Epithelial cell of proximal tubule (primary cell): Measurements from ENCODE around the gene NCKAP5. TPM values are rescaled to one million over a fixed set of nuclear protein-coding genes. Genes with fewer than 3 reads are reported as not detected.

ENCODE experiments used
- DNase-seq: peaks from one replicate; pipeline ENCODE4 v3.0.0-alpha.2; 2011; ENCODE audit warnings: low read depth
- H3K4me3 ChIP-seq: 2 replicates; pipeline ENCODE4 v1.5.1; 2011; ENCODE audit warnings: low read depth, mild to moderate bottlenecking, low read length
- total RNA-seq: library from RNA; depleted of rRNA; stranded (reverse); fragments of >200 nt; gene quantifications from 2 replicates; pipeline ENCODE4 v1.2.3, GENCODE V29; 2015
- TF ChIP-seq, protein P1 (sequence below): conservative IDR thresholded peaks from 2 replicates; pipeline ENCODE4 v1.5.1; 2012; ENCODE audit warnings: low read depth, mild to moderate bottlenecking, low read length

The NCKAP5 gene
- total RNA-seq, 1 donor from 2014 or later = 0.69 TPM

DNA sequence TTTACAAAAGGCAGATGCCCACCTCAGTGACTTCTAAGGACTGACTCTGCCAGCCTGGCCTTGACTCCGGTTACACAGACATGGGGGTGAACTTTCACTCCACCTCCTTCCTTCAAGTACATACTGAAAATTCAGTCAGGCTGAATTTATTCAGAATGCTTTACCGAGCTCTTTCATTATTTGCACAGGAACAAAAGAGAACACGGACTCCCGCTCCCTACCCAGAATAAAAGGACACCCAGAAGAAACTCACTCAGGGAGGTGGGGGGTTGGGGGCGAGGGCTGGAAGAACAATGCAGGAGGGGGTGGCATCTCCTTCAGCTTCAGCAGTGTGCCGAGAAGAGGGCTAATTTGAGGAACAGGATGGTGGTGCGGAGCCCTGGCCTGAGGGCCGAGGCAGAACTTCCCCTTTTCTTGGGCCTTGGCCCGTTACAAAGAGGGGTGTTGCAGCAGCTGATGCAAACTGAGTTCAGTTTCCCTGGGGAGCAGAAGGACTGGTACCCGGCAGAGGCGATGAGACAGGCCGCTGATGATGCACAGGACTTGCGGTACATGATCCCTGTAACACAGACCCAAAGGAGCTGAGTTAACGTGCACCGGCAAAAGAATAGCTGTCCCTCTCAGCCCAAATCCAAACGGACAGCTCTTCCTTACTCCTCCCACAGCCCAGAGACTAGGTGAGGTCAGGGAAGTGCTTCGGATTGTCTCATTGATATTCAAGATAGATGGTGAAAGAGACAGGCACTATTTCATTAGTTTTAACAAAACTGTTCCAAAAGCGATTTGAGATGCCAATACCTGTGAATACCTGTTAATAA, 922.3 kb downstream of the NCKAP5 start:
- DNase-seq = no peak
- TF ChIP-seq, protein P1, sequence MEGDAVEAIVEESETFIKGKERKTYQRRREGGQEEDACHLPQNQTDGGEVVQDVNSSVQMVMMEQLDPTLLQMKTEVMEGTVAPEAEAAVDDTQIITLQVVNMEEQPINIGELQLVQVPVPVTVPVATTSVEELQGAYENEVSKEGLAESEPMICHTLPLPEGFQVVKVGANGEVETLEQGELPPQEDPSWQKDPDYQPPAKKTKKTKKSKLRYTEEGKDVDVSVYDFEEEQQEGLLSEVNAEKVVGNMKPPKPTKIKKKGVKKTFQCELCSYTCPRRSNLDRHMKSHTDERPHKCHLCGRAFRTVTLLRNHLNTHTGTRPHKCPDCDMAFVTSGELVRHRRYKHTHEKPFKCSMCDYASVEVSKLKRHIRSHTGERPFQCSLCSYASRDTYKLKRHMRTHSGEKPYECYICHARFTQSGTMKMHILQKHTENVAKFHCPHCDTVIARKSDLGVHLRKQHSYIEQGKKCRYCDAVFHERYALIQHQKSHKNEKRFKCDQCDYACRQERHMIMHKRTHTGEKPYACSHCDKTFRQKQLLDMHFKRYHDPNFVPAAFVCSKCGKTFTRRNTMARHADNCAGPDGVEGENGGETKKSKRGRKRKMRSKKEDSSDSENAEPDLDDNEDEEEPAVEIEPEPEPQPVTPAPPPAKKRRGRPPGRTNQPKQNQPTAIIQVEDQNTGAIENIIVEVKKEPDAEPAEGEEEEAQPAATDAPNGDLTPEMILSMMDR = no peak
- no peak overlapping the region for H3K4me3 ChIP-seq

DNA sequence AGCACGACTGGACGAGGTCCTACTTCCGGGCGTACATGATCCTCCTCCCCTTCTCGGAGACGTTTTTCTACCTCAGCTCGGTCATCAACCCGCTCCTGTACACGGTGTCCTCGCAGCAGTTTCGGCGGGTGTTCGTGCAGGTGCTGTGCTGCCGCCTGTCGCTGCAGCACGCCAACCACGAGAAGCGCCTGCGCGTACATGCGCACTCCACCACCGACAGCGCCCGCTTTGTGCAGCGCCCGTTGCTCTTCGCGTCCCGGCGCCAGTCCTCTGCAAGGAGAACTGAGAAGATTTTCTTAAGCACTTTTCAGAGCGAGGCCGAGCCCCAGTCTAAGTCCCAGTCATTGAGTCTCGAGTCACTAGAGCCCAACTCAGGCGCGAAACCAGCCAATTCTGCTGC, 923.1 kb downstream of the NCKAP5 start:
- no peak overlapping the region for H3K4me3 ChIP-seq
- no peak for DNase-seq
- TF ChIP-seq, protein P1 = no peak

DNA sequence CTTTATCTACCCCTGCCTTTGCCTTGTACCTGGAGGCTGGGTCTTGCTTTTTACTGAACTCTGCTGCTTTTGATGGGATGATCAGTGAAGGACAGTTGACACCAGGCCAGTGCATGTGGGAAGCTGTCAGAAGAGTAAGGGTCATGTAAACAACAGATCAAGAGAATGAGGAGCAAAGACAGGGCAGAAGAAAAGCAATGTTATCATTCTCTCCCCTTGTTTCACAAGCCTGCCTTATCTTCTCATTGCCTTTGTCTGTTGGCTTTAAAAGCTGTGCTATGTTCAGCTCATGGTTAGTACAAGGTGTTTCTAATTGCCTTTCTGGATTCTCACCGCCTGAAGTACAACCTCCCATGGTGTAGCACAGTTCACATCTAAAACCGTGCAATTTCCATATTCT, 925.8 kb downstream of the NCKAP5 start:
- DNase-seq = no peak
- TF ChIP-seq, protein P1 = no peak
- H3K4me3 ChIP-seq = no peak overlapping the region

DNA sequence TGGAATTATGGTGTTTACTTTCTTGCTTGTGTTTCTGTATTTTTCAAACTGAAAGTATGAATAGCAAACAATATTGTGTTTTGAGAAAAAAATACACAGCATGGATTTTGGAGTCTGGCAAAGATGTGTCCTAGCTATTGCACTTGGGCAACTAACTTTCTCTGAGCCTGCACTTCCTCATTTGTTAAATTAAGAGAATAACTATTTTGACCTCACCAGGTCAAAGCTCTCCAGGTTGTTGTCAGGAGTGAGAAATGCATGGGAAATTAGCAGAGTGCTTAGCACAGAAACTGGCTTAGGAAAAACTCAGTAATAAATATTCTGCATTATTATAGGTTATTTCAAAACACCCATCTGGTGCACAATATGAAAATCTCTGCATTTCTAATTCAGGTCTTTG, 926.4 kb downstream of the NCKAP5 start:
- TF ChIP-seq, protein P1 = no peak

DNA sequence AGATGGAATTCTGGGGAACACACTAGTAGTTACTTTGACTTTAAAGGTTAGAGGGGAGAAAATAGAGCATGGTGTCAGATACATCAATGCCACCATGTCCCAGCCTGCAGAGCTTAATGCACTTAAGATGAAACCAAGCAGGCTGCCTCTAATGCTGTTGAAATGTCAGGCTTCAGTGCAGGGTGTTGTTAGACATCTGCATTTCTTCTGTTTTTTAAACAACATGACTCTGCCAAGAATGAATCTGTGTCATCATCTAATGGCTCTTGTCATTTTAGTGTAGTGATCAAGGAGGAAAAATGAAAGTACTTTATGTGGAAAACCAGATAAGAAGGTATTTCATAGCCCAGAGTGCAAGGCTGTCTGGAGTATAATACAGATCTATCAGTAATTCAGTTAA, 928.1 kb downstream of the NCKAP5 start:
- TF ChIP-seq, protein P1 = no peak
- DNase-seq = no peak
- no peak overlapping the region for H3K4me3 ChIP-seq

More for the DNA sequence above, 926.4 kb downstream of the NCKAP5 start:
- no peak overlapping the region for H3K4me3 ChIP-seq
- DNase-seq = no peak

DNA sequence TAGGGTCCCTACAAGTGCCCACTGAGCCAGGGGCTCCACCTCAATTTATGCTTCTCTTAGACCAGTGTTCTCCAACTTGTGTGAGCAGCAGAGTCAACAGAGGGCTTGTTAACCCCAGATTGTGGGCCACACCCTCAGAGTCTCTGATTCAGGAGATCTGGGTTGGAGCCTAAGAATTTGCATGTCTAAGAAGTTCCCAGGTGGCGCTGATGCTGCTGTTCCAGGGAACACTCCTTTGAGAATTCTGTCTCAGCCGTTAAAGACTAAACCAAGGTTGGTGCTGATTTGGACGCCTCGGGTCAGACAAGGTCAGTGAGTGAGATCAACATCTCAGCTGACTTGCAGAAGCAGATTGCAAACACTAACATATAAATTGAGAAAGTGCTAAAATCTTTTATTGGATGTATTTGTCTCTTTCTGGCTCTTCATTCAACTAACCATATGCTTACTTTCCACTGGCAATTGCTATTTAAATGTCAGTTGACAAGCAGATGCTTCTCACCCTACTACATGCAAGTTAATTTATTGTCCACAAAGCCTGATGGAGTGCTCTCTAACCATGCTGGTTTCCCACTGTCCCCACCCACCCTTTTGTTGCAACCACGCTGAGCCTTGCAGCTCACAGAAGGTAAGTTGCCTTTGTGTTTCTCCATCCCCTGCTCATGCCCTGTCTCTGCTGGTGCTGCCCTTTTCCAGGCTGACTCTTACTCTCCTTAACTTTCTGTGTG, 929.8 kb downstream of the NCKAP5 start:
- TF ChIP-seq, protein P1 = no peak
- DNase-seq = no peak

DNA sequence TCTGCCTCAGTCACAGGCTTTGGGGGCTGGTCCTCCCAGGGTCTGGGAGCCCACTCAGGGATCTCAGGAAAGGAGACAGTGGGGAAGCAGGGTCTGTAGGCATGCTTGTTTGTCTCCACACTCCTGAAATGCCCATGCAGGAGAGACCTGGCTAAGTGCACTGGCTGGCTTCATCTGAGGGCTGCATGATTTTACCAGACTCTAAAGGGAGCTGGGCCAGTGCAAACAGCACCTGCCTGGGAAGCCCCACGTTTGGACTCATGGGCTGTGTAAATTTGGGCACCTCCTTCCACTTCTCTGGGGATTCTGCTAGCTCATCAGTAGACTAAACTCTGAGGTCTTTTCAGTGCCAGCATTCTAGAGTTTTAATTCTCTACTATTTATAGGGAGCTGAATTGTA, 931.9 kb downstream of the NCKAP5 start:
- no peak for DNase-seq
- TF ChIP-seq, protein P1 = no peak
- no peak overlapping the region for H3K4me3 ChIP-seq

More for the DNA sequence above, 929.8 kb downstream of the NCKAP5 start:
- H3K4me3 ChIP-seq = no peak overlapping the region
